Measurements from ENCODE around the gene KCNH1.
"Not testable (repeated sequence)": the region's sequence is repeated elsewhere in the genome, so short reads cannot be mapped to it uniquely, and the experiment has no call there.

Gene KCNH1

GRCh38 chr1:210669951-210670350 is 464.0 kb downstream of the KCNH1 start:
- DNase-seq = no peak

- DNase-seq = peak; percentile 97
Measured at GRCh38 chr1:210663730-210664573, 470.0 kb downstream of the KCNH1 start.

GRCh38 chr1:210662291-210663050 is 471.5 kb downstream of the KCNH1 start:
- peak; percentile 79 for DNase-seq

- DNase-seq = not testable (repeated sequence)
Measured at GRCh38 chr1:210661520-210661919, 472.4 kb downstream of the KCNH1 start.

GRCh38 chr1:210657806-210658205 is 476.1 kb downstream of the KCNH1 start:
- no peak for DNase-seq

GRCh38 chr1:210655511-210655910 is 478.4 kb downstream of the KCNH1 start:
- DNase-seq = no peak

- DNase-seq = no peak
Measured at GRCh38 chr1:210654176-210654981, 479.6 kb downstream of the KCNH1 start.

GRCh38 chr1:210653771-210654170 is 480.2 kb downstream of the KCNH1 start:
- peak; percentile 22 for DNase-seq

GRCh38 chr1:210652329-210652954 is 481.5 kb downstream of the KCNH1 start:
- no peak for DNase-seq

GRCh38 chr1:210650403-210650802 is 483.5 kb downstream of the KCNH1 start:
- DNase-seq = no peak

- DNase-seq = no peak
Measured at GRCh38 chr1:210648588-210649269, 485.2 kb downstream of the KCNH1 start.

GRCh38 chr1:210647406-210648333 is 486.3 kb downstream of the KCNH1 start:
- no peak for DNase-seq

GRCh38 chr1:210646258-210646616 is 487.7 kb downstream of the KCNH1 start:
- no peak for DNase-seq

- no peak for DNase-seq
Measured at GRCh38 chr1:210645582-210646257, 488.2 kb downstream of the KCNH1 start.

GRCh38 chr1:210641582-210641981 is 492.4 kb downstream of the KCNH1 start:
- no peak for DNase-seq

- DNase-seq = no peak
Measured at GRCh38 chr1:210635108-210635507, 498.8 kb downstream of the KCNH1 start.

- no peak for DNase-seq
Measured at GRCh38 chr1:210633636-210634035, 500.3 kb downstream of the KCNH1 start.

- no peak for DNase-seq
Measured at GRCh38 chr1:210633140-210633539, 500.8 kb downstream of the KCNH1 start.

GRCh38 chr1:210631399-210631798 is 502.5 kb downstream of the KCNH1 start:
- DNase-seq = no peak

GRCh38 chr1:210629276-210629675 is 504.7 kb downstream of the KCNH1 start:
- no peak for DNase-seq
